Esophagus muscularis mucosa (tissue), 3 donors: ENCODE measurements around the gene TSPAN15.

Source experiments
- POLR2A ChIP-seq: fragments of 450-650 bp; IDR thresholded peaks from one replicate; pipeline ENCODE4 v1.6.1; 2017; ENCODE audit warnings: antibody characterized with exemption, moderate library complexity, mild to moderate bottlenecking, low read depth
- TF ChIP-seq, protein P1 (sequence below), 3 experiments: fragments of 200-600 bp in 2 of 3; fragments of 450-650 bp in 1 of 3; sonication (generic) in 2 of 3; IDR thresholded peaks; one replicate each; pipeline ENCODE4 v1.5.1; 2017 to 2019; ENCODE audit warnings: antibody characterized with exemption in 3 of 3, mild to moderate bottlenecking in 2 of 3, moderate library complexity in 1 of 3

DNA sequence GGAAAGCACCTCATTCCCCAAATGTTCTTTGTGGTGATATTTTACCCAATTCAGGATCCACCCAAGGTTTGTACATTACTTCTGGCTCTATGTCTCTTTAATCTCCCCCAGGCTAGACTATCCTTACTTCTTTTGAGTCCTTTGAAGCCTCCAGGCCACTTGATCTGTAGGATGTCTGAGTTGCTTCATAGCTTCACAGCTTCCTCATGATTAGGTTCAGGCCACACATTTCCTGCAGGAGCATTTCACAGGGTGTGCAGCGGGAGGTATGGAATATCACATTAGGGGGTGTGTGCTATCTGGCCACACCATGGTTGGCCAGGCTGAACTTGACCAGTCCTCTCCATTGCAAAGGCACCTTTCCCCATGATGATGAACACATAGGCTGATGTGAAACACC is 18.7 kb downstream of the TSPAN15 start:
- TF ChIP-seq POLR2A = no peak
- TF ChIP-seq, protein P1, sequence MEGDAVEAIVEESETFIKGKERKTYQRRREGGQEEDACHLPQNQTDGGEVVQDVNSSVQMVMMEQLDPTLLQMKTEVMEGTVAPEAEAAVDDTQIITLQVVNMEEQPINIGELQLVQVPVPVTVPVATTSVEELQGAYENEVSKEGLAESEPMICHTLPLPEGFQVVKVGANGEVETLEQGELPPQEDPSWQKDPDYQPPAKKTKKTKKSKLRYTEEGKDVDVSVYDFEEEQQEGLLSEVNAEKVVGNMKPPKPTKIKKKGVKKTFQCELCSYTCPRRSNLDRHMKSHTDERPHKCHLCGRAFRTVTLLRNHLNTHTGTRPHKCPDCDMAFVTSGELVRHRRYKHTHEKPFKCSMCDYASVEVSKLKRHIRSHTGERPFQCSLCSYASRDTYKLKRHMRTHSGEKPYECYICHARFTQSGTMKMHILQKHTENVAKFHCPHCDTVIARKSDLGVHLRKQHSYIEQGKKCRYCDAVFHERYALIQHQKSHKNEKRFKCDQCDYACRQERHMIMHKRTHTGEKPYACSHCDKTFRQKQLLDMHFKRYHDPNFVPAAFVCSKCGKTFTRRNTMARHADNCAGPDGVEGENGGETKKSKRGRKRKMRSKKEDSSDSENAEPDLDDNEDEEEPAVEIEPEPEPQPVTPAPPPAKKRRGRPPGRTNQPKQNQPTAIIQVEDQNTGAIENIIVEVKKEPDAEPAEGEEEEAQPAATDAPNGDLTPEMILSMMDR (IDR thresholded peaks at IDR 0.05) = no peak
